Measurements from ENCODE around the gene NEDD9.
A peak's percentile ranks its signal among the peaks of the same experiment; 100 is the strongest.

Gene NEDD9

DNA sequence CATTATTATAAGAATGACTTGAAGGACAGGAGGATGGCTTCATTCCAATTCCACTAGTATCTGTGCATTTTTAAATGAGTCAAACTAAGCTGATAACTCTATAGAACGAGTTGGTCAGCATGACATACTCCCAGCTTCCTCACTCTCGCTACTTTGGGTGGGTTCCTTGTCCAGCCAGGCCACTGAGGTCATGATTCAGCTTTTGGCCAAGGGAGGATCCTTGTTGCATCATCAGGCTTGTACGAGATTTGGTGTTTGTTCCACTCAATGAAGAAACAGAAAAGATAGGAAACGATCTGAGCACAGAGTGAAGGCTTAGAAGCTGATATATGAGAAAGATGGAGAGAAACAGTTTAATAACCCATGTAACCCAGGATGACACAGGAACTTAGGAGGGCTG, 19.8 kb downstream of the NEDD9 start:
- peak overlapping the region; percentile 13 for H3K27ac ChIP-seq
- TF ChIP-seq, protein P1, sequence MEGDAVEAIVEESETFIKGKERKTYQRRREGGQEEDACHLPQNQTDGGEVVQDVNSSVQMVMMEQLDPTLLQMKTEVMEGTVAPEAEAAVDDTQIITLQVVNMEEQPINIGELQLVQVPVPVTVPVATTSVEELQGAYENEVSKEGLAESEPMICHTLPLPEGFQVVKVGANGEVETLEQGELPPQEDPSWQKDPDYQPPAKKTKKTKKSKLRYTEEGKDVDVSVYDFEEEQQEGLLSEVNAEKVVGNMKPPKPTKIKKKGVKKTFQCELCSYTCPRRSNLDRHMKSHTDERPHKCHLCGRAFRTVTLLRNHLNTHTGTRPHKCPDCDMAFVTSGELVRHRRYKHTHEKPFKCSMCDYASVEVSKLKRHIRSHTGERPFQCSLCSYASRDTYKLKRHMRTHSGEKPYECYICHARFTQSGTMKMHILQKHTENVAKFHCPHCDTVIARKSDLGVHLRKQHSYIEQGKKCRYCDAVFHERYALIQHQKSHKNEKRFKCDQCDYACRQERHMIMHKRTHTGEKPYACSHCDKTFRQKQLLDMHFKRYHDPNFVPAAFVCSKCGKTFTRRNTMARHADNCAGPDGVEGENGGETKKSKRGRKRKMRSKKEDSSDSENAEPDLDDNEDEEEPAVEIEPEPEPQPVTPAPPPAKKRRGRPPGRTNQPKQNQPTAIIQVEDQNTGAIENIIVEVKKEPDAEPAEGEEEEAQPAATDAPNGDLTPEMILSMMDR (IDR thresholded peaks at IDR 0.05), result no peak
- H3K36me3 ChIP-seq, result peaks cover 75% of the 10 kb centered on the region
- H3K4me3 ChIP-seq (ENCODE audit: low read depth in 1 of 2, low read length in 1 of 2), result no peak overlapping the region
- no peaks in the 10 kb centered on the region for H3K9me3 ChIP-seq
- H3K27me3 ChIP-seq, result no peaks in the 10 kb centered on the region
- H3K4me1 ChIP-seq (ENCODE audit: control insufficient read depth in 1 of 2, insufficient read depth in 1 of 2, low read depth in 1 of 2, low read length in 1 of 2), result peaks cover 3% of the 10 kb centered on the region in 2 experiments

DNA sequence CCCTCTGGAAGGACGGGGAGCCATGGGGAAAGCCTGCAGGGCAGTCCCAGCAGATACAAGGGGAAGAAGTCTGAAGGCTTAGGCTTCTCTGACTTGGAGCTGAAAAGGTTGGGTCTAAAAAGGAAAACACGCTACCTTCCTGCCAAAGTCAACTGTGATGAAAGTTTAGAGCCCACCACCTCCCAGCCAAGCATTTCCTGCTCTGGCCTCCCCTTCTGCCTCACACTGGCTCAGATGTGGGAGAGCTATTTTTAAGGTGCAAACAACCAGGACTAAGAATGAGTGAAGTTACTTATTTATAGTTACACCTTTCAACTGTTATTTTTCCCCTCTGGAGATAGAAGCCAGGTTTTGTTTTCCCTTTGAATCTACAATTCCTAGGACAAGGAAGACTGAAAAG, 21.2 kb downstream of the NEDD9 start:
- Histone ChIP-seq H3K4me1 (ENCODE audit: control insufficient read depth in 1 of 2, insufficient read depth in 1 of 2, low read depth in 1 of 2, low read length in 1 of 2) (peaks cover 16 to 17% of the 10 kb centered on the region in 2 experiments), H3K27ac (no peak overlapping the region), H3K9me3 (no peaks in the 10 kb centered on the region), H3K4me3 (ENCODE audit: low read depth in 1 of 2, low read length in 1 of 2) (no peak overlapping the region), H3K36me3 (peaks cover 84% of the 10 kb centered on the region), H3K27me3 (no peaks in the 10 kb centered on the region)
- TF ChIP-seq, protein P1 (IDR thresholded peaks at IDR 0.05), result no peak

DNA sequence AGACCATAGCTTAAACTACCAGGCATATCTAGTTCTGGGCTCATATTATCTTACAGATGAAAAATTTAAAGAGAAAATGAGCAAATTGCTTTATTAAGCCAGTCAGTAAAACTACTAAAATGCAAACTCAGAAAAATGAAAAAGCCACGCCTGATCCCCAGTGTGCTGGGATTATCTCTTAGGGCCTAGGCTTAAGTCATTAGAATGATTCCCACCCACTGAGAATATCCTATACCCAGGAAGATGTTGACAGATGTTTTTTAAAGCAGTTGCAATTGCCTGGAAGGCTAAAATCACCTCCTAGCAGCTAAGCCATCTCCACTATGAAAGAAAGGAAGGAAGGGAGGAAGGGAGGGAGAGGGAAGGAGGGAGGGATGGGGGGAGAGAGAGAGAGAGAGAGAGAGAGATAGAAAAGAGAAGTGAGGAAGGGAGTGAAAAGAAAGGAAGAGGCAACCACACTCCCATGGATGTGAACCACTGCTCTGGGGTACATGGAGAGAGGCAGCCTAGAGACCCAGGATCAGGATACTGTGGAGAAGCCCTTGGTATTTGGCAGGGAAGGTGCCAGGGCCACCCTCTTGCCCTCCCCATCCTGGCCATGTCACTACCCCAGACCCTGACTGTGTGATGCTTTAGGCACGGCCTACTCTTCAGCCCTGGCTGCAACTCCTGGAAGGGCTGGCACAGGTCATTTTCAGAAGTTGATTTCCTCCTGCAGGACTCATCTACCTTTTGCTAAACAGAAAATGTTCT, 21.9 kb downstream of the NEDD9 start:
- Histone ChIP-seq H3K4me1 (ENCODE audit: control insufficient read depth in 1 of 2, insufficient read depth in 1 of 2, low read depth in 1 of 2, low read length in 1 of 2) (peaks cover 16 to 19% of the 10 kb centered on the region in 2 experiments), H3K27ac (no peak overlapping the region), H3K9me3 (no peaks in the 10 kb centered on the region), H3K4me3 (ENCODE audit: low read depth in 1 of 2, low read length in 1 of 2) (no peak overlapping the region), H3K27me3 (no peaks in the 10 kb centered on the region), H3K36me3 (peaks cover 86% of the 10 kb centered on the region)
- TF ChIP-seq, protein P1 (IDR thresholded peaks at IDR 0.05), result no peak

DNA sequence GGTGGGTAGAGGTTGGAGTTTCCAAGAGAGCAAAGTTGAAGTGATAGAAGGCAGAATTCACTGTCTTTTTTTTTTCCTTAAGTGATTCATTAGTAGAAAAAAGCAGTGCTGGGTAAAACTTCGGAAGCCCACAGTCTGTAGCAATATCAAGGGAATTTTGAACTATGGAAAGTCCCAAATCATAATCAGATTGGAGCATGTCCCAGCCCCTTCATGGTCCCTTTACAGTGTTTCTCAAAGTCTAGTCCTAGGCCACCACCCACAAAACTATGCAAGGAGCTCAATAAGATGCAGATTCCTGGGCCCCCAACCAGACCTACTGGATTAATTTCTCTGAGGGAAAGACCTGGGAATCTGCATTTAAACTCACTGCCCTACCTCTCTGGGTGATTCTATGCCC, 22.6 kb downstream of the NEDD9 start:
- H3K27me3 ChIP-seq, result no peaks in the 10 kb centered on the region
- no peak overlapping the region for H3K27ac ChIP-seq
- TF ChIP-seq, protein P1 (IDR thresholded peaks at IDR 0.05), result no peak
- H3K9me3 ChIP-seq, result no peaks in the 10 kb centered on the region
- H3K4me3 ChIP-seq (ENCODE audit: low read depth in 1 of 2, low read length in 1 of 2), result no peak overlapping the region
- H3K4me1 ChIP-seq (ENCODE audit: control insufficient read depth in 1 of 2, insufficient read depth in 1 of 2, low read depth in 1 of 2, low read length in 1 of 2), result peaks cover 16 to 19% of the 10 kb centered on the region in 2 experiments
- H3K36me3 ChIP-seq, result peaks cover 83% of the 10 kb centered on the region

DNA sequence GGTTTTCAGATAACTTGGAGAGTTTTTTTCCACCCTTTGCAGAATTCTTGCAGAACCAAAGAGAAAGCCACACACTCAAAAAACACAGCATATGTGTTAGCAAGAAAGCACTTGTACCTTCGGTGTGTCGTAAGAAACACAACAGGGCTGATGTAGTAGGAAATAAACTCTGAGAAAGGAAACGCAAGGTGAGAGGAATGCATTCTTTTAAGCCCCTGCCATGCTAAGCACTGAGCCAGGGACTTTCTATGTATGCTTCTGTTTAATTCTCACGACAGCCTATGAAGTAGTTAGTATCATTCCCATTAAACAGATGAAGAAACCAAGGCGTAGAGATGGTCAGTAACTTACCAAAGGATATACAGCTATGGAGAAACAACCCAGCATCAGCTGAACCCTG, 23.1 kb downstream of the NEDD9 start:
- H3K4me3 ChIP-seq (ENCODE audit: low read depth in 1 of 2, low read length in 1 of 2), result no peak overlapping the region
- H3K36me3 ChIP-seq, result peaks cover 80% of the 10 kb centered on the region
- no peaks in the 10 kb centered on the region for H3K9me3 ChIP-seq
- TF ChIP-seq, protein P1 (IDR thresholded peaks at IDR 0.05), result no peak
- H3K4me1 ChIP-seq (ENCODE audit: control insufficient read depth in 1 of 2, insufficient read depth in 1 of 2, low read depth in 1 of 2, low read length in 1 of 2), result peaks cover 16 to 19% of the 10 kb centered on the region in 2 experiments
- no peaks in the 10 kb centered on the region for H3K27me3 ChIP-seq
- no peak overlapping the region for H3K27ac ChIP-seq
